GM18868 (cell line): ENCODE data around the gene PAX6.

Experiments
- ATAC-seq: cut with Tn5 transposase; IDR thresholded peaks from one replicate; pipeline ENCODE4 v1.9.1; 2021; ENCODE audit warnings: mild to moderate bottlenecking, moderate library complexity; ENCODE audit not compliant: unreplicated experiment

The PAX6 gene

GRCh38 chr11:31822927-31823643, 12.0 kb upstream of the PAX6 start:
- ATAC-seq = no peak

- no peak for ATAC-seq
Observed at GRCh38 chr11:31822175-31822926, 11.2 kb upstream of the PAX6 start.

DNA sequence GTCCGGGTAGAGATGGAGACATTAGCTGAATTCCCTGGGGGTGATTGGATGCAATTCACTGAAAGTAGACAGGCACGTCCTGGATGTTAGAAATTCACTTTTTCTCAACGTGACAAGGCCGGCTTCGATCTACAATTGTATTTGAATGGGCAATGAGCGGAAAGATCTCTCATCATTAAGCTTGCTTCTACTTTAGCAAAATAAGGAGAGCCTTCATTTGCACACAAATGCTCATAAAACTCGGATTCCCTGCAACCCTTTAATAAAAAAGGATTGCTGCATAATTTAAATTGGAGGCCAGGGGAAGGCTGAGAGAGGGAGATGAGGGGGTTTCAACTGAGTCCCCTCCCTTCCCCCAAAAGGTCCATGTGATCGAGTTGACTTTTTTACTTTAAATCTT, 10.6 kb upstream of the PAX6 start:
- no peak for ATAC-seq

DNA sequence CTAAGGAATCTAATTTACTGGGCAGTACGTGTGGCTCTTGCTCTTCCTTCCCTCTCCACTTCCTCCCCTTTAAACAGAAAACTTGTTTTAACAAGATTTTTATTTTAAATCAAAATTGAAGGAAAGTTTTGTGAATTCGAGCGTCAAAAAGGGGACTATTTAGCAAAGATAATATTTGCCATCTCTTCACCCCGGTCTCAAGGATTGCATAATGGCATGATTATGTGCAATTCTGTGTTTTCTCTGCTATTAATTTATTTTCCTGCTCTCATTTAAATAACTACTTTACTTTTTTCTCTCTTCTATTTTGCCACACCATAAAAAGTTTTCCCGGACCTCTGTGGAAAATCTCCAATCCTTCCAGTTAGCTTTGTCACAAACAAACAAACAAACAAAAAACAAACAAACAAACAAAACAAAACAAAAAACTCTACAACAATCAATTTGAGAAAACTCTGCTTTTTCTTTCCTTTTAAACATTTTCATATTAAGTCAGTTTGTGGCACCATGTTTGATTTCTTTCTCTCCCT, 10.2 kb upstream of the PAX6 start:
- no peak for ATAC-seq

GRCh38 chr11:31820438-31820818, 9.3 kb upstream of the PAX6 start:
- no peak for ATAC-seq

DNA sequence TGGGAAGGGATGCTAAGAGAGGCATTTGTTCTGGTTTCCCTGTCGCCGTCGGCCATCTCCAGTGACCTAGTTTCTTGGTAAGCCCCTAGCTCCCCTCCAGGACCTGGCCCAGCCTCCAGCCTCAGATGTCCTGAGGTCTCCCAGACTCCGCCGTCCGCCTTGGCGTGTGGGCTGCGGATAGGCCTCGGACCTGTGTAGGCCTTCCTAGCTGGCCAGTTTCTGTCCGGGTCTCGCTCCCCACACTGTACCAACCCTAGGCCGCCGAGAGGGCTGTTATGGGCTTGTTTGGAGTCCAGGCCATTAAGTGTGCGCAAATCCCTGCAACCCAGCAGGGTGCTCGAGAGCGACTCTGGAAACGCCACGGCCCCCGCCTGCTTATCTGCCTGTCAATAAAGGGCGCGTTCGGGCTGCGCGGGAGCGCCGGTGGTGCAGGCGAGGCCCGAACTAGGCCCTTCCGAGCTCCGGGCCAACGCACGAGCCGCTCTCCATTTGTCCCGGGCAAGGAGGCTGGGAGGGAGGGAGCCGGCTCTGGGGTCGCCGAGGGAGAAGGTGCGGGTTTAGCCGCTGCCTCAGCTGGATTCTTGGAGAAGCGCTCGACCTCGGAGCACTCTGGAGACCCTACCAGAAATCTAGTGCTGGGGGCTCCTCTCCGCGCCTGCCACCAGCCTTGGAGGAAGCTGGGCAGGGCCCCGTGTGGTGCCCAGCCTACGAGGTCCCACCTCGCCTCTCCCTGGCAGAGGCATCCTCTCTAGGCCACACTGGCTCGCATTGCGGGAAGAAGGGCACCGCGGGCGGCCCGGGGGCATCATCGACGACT, 8.7 kb upstream of the PAX6 start:
- no peak for ATAC-seq

GRCh38 chr11:31818874-31819331, 7.8 kb upstream of the PAX6 start:
- no peak for ATAC-seq

- ATAC-seq = no peak
Observed at GRCh38 chr11:31818425-31818755, 7.3 kb upstream of the PAX6 start.

- ATAC-seq = no peak
Observed at GRCh38 chr11:31817621-31818424, 6.7 kb upstream of the PAX6 start.

DNA sequence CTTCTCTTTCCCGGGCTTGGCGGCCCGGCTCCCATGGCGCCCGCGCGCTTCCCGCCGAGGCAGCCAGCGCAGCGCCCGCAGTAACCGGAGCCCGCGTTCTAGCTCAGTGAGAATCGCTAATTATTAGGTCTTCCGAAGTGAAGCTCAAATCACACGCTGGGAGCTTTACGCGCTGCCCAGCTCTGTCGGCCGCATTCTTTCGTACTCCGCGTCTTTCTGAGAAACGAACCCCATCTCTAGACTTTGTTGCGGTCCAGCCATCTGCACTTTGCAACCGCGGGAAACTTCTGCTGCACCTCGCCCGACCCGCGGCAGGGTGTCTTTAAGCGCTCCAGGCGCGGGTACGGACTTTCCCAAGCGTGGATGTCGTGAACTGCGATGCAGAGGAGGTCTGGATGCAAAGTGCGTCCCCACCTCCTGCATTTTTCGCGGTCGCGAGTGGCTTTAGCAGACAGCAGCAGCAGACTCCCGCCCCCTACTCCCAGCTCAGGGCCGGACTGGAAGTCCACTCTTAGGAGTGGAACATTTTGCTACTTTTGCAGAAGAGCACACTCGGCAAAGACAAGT, 6.0 kb upstream of the PAX6 start:
- no peak for ATAC-seq

DNA sequence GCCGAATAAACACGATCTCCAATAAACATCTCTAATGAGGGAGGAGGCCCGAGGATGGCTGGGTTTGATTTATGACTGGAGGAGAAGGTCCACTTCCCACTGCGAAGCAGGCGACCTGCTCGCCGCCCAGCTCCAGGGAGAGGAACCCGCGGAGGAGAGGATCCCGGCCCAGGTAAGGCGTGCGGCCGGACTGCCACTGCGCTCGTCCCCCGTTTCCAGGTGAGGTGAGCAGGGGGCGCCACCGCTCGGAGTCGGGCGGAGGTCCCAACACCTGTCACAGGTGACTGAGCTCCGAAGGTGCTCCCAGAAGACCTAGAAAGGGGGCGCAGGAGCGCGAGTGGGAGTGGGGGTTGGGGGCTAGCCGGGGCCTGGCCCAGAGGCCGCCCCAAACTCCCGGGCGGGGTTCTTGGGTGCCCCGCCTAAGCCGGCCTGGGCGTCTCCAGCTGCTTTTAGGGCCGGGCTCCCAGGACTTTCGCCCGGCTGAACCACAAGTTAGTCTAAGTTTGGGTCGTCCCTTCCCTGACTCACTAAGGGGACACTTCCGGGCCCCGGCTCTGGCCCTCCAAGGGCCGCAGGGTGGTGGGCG, 5.4 kb upstream of the PAX6 start:
- no peak for ATAC-seq

- no peak for ATAC-seq
Observed at GRCh38 chr11:31815711-31816467, 4.8 kb upstream of the PAX6 start.

GRCh38 chr11:31814176-31814868, 3.2 kb upstream of the PAX6 start:
- ATAC-seq = no peak

- no peak for ATAC-seq
Observed at GRCh38 chr11:31813391-31814175, 2.5 kb upstream of the PAX6 start.

- ATAC-seq = no peak
Observed at GRCh38 chr11:31812383-31813381, 1.6 kb upstream of the PAX6 start.
